GM21515 (cell line): ENCODE results near the gene SLC35G1.

Experiments
- ATAC-seq: cut with Tn5 transposase; IDR thresholded peaks from one replicate; pipeline ENCODE4 v1.9.1; 2021; ENCODE audit not compliant: unreplicated experiment

The SLC35G1 gene, protein sequence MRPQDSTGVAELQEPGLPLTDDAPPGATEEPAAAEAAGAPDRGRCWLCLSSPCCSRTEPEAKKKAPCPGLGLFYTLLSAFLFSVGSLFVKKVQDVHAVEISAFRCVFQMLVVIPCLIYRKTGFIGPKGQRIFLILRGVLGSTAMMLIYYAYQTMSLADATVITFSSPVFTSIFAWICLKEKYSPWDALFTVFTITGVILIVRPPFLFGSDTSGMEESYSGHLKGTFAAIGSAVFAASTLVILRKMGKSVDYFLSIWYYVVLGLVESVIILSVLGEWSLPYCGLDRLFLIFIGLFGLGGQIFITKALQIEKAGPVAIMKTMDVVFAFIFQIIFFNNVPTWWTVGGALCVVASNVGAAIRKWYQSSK

DNA sequence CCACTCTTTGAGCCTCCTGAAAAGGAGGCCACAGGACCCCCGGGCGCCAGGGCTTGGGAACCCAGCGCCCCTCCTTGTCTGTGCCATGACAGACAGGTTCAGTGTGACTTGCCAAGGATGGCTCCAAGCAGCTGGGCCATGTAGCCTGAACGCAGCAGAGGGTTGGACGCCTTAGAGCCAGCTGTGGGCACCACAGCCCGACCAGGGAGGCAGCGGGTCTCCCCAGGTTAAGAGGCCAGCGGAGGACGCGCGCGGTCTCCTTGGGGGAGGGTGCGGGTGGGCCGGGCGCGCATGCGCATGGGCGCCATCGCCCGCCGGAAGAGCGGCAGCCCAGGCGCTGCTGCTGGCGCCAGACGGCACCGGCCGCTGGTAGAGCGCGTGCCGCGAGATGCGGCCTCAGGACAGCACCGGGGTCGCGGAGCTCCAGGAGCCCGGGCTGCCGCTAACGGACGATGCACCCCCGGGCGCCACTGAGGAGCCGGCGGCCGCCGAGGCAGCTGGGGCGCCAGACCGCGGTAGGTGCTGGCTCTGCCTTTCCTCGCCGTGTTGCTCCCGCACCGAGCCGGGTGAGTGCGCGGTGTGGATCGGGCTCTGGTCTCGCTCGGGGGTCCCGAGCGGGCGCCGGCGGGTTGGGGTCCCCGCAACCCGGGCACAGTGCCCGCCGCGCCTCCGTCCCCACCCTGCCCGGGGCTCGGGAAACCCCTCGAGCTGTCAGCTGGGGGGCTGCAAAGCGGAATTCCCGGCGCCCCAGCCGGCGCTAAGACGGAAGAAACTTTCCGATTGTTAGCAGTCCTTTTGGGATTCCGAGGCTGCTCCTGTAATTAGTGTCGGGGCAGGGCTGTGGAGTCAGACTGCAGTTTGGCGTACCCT is at the start of gene SLC35G1:
Gene SLC35G1, plus strand, starts transcription at position 333 of the 870 bp plus-strand sequence. Its CDS starts 56 bp downstream, at position 389.
- peak; percentile 92 for ATAC-seq

DNA sequence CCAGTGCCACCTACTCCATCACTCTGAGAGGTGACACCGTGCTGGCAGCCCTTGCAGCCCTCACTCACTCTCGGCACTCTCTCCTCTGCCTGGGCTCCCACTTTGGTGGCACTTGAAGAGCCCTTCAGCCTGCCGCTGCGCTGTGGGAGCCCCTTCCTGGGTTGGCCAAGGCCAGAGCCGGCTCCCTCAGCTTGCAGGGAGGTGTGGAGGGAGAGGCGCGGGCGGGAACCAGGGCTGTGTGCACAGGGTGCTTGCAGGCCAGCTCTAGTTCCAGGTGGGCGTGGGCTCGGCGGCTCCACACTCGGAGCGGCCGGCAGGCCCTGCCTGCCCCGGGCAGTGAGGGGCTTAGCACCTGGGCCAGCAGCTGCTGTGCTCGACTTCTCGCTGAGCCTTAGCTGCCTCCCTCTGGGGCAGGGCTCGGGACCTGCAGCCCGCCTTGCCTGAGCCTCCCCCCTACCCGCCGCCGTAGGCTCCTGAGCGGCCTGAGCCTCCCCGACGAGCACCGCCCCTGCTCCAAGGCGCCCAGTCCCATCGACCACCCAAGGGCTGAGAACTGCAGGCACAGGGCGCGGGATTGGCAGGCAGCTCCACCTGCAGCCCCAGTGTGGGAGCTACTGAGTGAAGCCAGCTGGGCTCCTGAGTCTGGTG is 48.7 kb upstream of the SLC35G1 start:
- ATAC-seq, result no peak

DNA sequence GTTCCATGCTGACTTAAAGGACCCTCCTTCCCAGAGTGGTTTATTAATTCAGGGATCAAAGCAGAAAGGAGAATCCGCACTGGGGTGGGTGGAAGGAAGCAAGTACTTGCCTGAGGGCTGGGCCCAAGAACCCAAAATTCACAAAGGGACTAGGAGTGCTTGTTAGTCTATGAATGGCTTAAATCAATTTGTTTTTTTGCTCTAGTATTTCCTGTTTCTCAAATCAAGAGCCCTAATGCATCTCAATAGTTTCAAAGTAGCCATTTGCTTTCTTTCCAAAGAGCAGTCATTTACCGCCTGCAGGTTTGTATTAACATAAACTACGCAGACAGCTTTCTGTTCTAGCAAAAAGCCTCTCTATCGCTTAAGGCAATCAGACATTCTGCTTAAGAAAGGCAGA is 44.2 kb upstream of the SLC35G1 start:
- no peak for ATAC-seq

DNA sequence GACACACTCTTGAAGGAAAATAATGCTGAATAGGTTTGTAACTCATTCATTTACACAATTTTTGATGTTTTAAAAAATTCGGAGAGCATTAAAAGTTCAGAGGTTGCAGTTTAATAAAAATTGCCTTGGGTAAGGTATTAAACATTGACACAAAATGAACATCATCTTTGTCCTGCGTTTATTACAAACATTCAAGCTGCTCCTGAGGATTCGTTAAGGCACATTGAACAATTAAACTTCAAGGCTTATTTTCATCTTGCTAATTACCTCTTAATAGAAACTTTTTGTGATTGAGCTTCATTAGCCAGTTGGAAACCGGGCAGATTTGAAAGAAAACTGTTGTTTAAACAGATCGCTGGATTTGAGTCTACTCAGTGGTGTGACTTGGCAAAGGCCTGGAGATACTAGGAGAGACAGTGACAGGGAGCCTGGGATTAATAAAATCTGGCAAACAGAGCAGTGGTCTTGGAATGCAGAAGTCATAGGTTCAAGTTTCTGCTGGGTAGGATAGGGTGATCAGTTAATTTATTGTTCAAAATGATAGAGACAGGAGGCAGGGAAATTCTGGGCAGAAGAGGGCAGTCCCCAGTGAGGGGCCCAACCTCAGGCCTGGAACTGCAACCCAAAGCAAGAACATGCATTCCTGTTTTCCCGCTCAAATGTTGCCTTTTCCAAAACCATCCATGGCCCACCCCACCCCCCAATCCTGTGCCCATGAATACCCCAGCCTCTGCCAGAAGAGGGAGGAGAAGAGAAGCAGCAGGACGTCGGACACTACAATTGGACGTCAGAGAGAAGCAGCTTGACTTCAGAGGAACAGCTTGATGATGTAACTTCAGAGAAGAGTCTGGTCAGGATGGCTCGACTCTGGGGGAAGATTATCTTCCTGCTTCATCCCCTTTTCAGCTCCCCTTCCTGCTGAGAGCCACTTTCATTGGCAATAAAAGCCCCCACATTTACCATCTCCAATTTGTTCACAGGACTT is 43.5 kb upstream of the SLC35G1 start:
- no peak for ATAC-seq

DNA sequence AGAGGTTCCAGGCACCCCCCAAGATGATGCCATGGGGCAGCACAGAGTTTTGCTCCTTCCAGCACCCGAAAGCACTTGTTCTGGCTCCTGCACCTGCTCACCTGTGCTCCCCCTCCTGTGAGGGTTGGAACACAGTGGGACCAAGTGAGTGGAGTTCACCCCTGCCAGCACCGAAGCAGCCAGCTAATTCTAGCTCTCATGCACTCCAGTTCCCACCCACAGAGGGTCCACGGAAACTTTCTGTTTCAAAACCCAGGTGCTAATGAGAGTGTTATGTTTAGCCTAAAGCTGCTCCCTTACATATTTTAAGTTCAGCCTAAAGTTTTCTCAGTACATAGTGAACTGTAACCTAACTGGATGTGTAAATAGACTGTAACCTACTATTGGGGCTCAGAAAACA is 42.6 kb upstream of the SLC35G1 start:
- no peak for ATAC-seq

DNA sequence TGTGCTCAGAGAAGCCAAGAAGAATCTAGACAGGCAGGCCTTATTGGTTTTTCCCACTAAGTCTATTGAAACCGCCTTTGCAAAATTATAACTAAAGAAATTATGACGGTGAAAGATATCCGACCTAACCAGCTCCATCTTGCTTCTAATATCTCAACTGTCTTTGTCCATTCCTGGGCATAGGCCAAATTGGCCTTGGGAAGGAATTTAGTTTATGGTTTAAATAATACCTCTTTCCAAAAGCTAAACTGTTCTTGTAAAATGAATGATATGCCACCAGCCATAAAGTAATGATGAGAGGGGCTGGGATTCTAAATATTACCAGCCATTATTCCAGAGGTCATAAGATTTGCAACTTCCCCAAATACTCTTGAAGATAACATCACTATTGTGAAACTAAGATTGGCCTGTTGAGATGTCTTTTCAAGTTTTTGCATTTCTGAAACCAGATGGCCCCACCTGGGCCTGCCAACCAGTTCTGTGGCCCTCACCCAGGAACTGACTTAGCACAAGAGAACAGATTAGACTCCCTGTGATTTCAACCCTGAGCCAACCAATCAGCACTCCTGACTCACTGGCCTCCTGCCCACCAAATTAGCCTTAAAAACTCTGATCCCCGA is 41.2 kb upstream of the SLC35G1 start:
- ATAC-seq, result no peak

DNA sequence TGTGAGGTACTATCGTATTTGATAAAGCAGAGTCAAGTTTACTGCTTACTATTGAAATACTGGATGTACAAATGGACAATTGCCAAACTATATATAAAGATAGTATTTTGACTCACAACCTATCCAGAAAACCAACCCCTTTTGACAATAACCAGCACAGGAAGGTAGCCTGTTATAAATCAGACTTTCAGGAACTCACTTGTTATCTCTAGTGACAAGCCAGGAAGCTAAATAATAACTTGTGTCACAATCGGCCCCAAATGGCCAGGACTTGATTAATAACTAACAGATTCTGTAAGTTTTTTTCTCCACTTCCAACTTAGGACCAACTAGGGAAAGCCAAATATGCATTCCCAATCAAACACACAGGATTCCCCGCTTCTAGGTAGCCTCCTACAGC is 38.8 kb upstream of the SLC35G1 start:
- ATAC-seq, result no peak

DNA sequence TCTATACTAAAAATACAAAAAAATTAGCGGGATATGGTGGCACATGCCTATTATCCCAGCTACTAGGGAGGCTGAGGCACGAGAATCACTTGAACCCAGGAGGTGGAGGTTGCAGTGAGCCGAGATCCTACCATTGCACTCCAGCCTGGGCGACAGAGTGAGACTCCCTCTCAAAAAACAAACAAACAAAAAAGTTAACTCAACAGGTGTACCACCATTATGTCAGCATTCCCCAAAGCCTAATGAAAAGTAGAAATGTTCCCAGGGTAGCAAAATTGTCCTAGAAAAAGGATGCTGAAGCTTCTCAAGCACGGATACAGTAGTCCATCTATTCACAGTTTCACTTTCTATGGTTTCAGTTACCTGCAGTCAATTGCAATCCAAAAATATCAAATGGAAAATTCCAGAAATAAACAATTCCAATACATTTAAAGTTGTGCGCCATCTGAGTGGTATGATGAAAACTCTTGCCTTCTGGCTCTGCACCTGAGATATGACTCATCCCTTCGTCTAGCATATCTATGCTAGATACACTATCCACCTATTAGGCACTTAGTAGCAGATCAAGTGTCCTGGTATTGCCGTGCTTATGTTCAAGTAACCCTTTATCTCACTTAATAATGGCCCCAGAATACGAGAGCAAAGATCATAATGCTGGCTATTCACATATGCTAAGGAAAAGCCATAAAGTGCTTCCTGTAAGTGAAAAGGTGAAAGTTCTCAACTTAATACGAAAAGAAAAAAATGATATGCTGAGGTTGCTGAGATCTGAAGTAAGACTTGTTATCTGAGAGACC is 37.2 kb upstream of the SLC35G1 start:
- ATAC-seq, result no peak

DNA sequence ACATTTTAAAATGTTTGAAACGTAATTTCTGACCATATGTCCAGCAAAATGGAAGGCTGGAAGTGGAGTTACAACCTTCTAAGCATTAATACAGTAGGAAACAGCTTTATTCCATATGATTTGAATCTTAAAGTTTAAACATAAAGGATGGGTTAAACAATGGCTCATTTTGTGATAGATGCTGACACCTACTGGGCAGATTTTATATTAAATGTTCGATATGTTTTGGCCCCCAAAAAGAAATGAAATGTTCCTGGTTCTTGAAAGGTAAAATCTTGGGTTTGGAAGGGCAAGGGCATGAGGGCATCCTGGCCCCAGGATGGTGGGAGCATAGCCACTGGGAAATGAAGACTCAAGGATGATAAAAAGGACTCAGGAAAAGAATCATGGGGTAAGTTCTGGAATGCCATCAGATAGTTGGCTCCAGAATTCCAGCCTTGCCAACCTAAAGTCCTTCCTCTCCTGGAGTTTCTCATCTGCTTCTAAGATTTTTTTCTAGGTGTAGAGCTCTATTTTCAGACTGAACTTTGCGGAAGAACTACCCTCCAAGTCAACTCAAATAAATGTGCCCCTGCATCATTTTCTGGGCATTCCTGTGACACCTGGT is 34.6 kb upstream of the SLC35G1 start:
- ATAC-seq, result no peak

DNA sequence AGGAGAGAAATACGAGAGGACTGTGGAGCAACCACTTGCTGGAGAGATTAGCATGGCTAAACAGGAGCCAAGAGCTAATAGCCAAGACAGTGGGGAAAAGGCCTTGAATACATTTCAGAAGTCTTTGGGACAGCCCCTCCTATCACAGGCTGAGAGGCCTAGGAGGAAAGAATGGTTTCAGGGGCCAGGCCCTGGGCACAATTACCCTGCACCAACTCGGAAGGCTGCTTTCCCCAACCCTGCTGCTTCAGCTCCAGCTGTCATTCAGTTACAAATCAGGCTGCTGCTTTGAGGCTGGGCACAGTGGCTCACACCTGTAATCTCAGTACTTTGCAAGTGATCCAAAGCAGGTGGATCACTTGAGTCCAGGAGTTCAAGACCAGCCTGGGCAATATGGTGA is 32.0 kb upstream of the SLC35G1 start:
- ATAC-seq, result no peak

DNA sequence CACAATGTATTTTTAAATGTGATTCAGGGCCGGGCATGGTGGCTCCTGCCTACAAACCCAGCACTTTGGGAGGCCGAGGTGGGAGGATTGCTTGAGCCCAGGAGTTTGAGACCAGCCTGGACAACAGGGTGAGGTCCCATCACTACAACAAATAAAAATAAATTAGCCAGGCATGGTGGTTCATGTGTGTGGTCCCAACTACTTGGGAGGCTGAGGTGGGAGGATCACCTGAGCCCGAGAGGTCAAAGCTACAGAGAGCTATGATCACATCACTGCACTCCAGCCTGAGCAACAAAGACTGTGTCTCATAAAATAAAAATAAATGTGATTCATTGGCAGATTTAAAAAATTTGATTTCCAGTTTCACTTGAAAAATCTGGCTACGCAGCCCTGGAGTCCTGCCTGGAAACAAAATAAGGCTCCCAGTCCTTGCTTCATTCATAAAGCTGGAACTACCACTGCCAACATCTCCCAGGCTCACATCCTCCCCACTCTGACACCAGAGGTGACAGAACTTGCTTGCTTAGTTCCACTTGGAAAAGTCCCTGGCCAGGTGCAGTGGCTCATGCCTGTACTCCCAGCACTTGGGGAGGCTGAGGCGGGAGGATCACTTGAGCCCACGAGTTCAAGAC is 27.9 kb upstream of the SLC35G1 start:
- ATAC-seq, result no peak

DNA sequence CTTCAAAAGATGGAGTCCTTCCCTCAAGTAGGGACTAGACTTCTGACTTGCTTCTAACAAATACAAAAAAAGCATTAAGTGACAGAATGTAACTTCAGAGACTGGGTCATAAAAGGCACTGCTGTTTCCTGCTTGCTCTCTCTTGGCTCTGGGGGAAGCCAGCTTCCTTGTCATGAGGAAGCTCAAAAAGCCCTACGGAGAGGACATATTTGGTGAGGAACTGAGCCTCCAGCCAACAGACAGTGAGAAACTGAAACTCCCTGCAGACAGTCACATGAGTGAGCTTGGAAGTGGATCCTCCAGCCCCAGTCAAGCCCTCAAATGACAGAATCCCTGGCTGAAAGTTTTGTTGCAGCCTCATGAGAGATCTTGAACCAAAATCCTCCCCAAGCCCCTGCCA is 26.3 kb upstream of the SLC35G1 start:
- no peak for ATAC-seq

DNA sequence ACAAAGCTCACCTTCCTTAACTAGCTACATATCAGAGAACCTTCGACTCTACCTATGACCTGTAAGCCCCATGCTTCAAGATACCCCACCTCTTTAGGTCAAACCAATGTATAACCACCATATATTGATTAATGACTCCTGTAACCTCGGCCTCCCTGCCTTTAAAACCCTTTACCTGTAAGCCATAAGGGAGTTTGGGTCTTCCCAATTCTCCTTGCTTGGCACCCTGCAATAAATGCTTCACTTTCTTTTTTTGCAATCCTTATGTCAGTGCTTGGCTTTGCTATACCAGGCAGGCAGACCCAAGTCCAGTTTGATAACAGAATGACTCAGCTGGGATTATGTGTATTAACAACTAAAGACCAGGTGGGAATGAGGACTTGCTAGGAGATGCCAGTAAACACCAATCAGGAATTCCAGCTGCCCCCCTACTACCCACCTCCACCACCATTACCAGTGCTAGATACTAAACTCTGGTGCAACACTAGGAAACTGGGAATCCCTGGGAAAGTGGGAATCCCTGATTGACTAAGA is 22.0 kb upstream of the SLC35G1 start:
- no peak for ATAC-seq

DNA sequence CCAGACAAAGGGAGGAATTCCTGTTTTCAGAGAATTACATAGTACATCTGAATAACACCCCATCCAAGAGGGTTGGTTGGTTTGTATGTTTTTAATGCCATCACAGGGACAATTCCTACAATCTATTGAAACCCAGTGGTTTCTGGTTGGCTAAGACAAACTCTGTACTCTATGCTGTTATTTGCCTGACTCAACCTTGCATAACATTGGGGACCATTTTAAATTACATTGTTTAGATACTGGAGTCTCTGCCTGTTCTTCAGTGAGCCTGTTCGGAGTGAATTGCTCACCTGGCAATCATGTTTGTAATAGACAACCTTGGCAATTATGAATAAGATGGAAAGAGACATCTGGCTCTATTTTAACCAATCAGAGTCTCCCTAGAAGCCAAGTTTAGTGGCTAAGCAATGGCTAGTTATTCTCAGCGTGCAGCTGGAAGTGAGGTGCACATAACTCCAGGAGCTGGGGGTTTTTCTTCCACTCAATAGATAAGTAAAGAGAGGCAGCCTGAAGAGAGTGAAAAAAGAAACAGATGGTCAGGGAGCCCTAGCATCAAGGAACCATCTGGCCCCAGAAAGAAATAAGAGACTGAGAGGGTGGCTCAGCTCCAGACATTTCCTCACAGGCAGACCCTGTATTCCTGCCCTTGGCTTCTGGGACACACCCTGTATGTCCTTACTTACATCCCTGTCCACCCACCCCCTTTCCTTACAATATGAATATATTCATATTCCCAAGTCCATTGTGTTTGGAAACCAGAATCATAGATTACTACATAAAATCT is 21.2 kb upstream of the SLC35G1 start:
- ATAC-seq, result no peak

DNA sequence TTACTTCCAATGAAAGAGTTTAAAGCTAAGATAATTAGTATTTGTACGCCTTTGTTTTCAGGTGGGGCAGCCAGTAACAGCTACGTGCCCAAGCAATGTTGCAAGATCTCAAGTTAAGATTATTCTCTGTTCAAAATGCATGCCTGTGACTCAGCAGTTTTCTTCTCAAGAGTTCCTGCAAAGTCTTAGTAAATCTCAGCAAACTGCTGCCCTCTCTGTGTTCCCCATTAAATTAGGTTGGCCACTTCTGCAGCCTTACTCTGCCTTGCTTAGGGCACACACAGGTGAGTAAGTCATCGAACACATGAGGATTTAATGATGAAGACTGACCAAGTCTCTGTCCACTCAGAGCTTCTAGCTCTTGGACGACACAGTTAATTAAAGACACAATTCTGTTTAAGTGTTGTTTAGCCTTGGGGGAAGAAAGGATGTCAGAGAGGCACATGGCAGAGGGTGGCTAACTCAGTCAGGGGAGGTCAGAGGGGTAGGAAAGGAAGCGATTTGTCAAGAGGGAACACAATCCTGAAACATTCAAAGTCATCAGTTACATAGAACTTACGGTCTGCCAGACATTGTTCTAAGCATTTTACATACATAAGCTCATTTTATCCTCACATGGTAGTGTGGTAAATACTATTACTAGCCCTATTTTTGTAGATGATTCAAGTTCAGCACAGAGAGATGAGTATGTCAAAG is 20.2 kb upstream of the SLC35G1 start:
- ATAC-seq, result no peak

DNA sequence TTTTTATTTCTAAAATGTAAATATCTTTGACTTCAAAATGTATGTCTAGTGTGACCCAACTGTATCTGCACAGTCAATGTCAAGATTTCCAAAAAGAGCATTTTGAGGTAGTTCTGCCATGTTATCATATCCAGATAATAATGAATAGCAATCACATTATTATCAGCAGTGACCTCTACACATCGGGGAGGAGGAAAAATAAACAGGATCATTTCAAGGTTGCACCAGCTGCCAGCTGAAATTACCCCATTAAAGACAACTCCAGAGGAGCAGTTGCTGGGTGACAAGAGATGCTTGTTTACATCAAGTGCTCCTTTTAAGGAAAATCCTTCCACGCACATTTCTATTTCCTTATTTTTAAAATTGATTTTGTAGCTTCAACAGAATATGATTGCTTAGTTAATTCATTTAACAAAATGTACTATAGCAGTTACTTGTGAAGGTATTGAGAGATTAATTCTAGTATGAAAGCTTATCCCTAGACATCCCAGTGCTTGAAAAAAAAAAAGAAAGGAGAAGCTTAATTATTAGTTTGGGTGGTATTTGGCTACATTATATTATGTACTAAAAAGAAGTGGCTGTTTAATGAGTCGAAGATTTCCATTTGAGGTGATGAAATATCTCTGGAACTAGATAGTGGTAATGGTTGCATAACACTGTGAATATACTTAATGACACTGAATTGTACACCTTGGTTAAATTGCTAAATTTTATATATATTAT is 19.3 kb upstream of the SLC35G1 start:
- no peak for ATAC-seq
